GM11168 (cell line): ENCODE data around the gene NSF.
"Not testable (repeated sequence)": the region's sequence is repeated elsewhere in the genome, so short reads cannot be mapped to it uniquely, and the experiment has no call there.

Experiments
- in situ Hi-C: fragments of 300-500 bp; cut with MboI; formaldehyde crosslinking; loops from one replicate; pipeline ENCODE4 v1.12.0; 2022; ENCODE audit warnings: low sequenced_read_pairs; ENCODE audit not compliant: unreplicated experiment

NSF gene

DNA sequence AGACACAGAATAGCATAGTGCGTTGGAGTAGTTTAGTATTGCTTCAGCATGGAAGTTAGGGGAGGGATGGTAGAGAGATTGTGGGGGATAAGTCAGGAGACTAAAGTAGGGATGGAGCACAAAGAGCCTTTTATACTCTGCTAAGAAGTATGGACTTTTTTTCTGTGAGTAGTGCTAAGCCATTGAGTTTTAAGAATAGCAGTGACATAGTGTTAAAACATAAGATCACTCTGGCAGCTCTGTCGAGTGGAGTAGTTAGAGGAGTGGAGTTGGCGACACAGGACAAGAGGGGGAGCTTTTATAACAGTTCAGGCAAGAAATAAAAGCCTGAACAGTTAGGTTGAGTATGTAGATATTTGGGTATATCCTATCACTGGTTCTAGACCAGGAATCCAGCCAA lies 106.1 kb downstream of the NSF start:
- in situ Hi-C loops = not testable (repeated sequence)

DNA sequence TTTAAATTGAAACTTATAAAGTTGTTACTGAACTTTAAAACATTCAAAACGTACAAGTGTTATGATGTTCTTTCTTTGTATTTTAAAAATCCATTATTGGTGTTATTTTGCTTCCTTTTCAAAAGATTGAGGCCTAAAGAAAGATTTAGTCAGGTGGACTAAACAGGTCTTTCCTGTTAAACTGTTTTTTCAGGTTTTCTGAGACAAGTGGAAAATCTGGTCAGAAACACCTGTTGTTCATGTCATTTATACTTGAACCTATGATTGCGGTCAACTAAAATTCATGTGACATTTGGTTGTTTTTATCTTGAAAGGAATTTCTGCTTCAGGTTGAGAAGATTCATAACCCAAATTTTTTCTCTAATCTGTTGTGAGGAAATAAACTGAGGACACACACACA lies 108.5 kb downstream of the NSF start:
- in situ Hi-C loops = not testable (repeated sequence)

DNA sequence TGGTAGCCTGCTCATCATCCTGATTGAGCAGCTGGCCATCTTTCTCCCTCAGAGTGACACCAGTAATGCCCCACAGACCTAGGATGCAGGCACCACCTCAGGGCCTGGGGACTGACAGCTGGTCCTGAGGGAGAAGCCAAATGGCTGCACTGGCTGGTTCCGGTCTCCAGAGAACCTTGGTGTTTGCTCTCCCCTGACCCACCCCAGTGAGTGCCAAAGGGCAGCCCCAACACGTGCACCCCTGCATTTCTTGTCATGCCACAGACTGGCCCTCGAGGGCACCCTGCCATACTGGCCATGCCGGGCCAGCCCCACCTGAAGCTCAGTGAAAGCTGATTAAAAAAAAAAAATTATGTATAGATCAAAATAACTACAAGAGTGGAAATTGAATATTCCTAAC lies 127.5 kb downstream of the NSF start:
- in situ Hi-C loops = loop anchor here (10.0 kb wide), 1 partner anchor 233 kb away; no protein-coding TSS in a partner anchor

DNA sequence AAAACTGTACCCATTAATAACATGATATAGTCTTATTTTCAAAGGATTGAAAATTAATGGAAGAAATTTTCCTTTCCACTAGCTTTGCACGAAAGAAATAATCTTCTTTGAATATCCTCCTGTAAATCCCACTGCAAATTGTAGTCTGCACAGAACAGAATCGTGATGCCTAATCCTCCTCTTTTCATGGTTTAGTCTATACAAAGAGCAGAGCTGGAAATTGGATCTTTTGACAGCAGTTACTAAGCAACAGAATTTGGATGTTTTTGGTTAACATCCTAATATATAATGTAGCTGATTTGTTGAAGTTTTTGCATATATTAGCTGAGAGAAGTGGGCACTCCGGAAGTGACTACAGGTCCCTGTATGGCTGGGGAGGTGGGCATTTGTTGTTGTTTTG lies 129.4 kb downstream of the NSF start:
- in situ Hi-C loops = loop anchor here (10.0 kb wide), 1 partner anchor 235 kb away; no protein-coding TSS in a partner anchor

DNA sequence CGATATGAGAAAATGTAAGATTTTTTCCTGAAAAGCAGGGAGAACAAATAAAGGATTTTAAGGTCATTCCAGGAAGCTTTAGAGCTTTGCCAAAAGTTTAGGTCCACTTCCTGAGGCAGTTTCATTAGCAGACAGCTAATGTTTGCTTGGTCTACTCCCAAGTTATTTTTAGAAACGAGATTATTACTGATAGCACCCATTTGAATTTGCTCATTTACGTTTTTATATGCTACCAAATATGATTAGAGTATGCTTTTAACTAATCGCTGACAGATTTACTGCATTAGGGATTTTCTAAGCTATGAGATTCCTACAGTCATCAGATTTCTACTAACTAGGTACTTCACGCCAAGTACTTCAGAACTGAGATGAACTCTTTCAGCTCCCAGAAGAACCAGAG lies 129.9 kb downstream of the NSF start:
- in situ Hi-C loops = no loop called here

DNA sequence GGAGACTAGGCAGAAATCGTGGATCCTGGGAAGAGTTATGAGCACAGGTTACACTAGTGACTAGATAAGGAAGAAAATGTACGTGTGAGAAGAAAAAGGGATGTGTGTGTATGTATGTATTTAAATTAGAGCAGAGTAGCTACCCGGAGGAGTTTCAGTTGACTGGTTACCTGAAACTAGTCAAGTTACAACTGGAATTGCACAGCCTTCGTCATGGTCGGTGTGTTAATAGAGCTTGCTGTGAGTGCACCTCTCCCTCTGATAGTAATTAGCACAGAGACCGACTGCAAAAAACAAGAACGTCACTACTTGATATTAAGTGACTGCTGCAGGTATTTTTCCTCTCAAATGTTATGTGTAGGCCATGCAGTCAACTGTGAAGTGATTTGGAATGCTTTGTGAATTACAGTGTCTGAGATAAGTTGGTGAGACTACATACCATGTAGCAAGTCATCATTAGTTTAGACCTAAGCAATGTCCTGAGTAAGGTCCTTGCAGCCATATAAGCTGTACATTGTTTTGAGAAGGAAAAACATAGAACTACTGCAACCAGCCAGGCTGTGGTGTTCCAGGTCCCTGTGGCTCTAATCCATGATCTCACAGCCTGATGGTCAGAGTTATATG lies 132.3 kb downstream of the NSF start:
- in situ Hi-C loops = no loop called here

DNA sequence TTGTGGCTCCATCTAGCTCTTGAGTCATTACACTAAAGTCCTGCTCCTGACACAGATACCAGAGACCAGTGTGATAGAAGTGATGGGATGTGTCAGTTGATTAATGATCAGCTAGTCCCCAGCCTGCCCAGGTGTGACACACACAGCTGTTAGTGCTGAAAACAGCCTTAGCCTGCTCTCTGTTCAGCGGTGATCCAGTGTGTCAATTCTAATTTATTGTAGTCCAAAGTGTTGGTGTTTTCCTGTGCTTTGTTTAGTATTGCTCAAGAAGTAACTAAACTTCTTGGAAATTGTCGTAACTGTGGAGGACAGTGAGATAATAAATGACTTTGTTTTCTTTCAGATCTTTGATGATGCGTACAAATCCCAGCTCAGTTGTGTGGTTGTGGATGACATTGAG lies 135.7 kb downstream of the NSF start:
- in situ Hi-C loops = no loop called here

DNA sequence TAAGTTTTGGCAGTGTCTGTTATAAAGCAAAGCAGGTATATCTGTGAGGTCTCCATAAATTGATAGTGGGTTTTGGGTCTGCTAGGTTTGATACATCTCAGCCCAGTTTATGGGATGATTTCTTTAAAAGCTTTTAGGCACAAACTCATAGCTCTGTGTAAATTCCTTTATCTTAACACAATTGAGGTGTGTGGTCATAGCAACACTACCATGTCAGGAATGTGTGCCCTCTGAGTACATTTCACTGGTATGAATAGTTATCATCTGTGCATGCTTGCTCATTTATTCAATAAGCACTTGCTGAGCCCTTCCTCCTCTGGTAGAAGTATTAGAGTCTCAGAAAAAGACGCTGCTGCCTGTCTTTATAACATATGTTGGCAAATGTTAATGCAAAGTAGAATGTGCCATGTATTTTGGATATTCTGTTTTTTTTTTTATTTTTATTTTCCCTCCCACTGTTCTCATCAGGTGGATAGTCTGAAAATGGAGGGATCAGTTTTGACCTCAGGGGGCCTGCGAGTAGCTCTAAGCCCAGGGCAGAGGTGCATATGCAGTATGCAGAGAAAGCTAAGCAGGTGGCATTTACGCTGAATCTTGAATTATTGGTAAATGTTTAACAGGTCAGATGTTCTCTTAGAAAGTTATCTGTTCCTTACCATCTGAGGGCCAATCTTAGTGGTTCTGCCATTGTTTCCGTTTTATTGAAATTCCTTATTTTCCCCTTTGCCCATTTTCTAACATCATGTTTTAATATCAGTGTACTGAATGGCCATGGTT lies 137.3 kb downstream of the NSF start:
- in situ Hi-C loops = no loop called here

DNA sequence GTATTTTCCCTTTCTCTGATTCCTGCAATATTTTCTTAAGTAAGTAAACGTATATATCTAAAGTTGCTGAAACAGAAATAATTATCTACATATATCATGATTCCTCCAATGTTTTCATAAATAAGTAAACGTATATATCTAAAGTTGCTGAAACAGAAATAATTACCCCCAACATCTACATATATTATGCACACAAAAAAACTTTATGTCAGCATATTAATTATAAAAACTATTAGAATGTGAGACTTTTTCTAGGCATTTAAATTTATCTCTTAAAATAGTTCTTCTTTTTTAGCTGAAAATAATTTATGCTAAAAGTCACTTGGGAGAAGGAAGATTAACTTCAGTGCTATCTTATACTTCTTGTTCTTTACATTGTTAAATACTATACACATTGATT lies 139.6 kb downstream of the NSF start:
- in situ Hi-C loops = no loop called here

DNA sequence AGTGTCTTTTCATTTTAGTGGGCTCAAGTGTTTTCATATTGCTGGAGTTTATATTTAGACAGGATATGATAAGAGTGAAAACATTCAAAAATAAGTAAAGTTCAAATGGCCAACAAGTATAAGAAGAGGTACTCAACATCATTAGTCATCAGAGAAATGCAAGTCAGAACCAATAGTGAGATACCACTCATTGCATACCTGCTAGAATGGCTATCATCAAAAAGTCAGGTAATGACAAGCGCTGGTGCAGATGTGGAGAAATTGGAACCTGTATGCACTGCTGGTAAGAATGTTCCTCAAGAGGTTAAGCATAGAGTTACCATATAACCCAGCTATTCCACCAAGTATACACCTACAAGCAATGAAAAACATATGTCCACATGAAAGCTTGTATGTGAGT lies 140.2 kb downstream of the NSF start:
- in situ Hi-C loops = no loop called here

DNA sequence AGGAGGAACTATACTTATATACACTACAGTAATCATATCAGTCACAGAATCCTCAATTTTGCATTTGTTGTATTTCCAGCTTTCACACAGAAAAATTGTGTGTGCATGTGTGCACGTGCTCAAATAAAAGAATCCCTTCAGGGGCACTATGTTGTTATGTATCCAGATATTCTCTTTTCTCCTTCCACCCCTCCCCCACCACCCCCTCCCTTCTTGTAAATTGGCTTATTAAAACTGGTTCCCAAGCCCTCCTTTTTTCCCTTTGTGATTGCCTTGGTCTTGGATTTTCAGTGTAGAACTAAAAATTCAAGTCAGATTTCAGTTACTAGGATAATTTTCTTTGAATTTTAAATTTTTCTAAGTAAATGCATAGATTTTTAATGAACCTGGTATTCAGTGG lies 141.7 kb downstream of the NSF start:
- in situ Hi-C loops = no loop called here

DNA sequence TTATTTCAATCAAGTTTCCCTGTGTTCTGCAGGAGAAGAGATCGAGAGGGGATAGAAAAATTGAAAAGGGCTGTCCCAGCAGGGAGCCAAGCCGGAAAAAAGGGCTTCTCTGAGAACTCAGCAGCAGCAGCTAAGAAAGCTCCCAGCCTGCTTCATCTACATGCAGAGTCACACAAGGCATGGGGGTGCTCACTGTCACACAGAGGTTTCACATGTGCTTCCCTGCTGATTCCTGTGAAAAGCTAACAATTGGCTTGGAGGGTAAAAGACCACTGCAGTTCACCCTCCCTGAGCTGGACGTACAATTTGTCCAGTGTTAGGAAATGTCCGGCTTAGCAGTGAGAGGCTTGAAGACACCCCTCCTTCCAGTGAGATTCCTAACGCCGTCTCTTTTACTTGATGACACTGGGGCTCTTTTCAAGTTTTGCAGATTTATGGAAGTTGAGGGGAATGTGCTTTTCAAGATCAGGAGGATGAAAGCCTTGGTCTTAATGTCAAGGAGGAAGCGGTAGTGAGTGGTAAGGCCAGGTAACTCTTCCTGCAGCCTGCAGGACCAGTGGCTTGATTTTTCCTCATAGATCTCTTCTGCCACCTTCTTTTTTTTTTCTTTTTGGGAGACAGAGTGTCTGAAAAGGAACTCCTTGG lies 142.4 kb downstream of the NSF start:
- in situ Hi-C loops = no loop called here

DNA sequence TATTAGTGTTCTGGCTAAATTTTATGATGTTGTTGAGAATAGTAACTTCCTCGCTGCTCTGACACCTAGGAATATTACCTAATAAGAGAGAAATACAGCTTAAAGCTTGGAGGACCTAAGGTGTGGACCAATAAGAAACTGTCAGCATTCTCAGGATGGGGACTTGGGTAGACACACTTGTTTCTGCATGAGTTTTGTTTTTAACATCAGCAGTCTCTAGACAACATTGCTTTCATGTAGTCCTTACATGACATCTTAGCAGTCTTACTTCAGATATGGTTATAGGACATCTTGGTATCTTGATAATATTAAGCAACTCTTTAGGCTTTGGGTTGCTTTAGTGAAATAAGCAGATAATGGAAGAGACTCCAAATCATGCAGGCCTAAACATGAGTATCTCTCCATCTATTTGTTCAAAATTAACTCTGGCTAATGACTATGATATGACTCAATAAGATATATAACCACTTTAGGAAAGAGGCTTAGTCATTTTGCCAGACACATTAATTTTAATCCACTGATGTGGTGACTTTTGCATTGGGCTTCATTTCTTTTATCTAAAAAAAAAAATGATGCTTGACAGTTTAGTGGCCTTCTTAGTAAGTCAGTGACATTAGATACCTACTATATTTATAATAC lies 143.5 kb downstream of the NSF start:
- in situ Hi-C loops = no loop called here

DNA sequence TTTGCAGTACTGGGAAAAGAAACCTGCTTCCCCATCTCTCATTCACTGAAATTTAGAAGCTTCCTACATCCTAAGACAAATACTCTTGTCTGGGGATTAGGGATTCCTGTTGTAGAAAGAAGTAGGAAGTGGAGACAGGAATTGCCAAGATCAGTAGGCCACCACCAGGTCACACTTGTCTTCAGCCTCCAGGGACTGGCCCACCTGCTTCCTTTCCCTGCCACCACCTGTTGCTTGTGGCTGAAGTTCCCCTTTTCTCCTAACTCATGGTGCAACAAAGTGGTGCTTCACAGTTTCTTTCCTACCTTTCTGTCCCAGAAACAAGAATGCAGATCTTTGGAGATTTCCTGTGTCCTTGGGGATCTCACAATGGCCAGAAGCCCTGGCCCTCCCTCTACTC lies 145.6 kb downstream of the NSF start:
- in situ Hi-C loops = no loop called here

DNA sequence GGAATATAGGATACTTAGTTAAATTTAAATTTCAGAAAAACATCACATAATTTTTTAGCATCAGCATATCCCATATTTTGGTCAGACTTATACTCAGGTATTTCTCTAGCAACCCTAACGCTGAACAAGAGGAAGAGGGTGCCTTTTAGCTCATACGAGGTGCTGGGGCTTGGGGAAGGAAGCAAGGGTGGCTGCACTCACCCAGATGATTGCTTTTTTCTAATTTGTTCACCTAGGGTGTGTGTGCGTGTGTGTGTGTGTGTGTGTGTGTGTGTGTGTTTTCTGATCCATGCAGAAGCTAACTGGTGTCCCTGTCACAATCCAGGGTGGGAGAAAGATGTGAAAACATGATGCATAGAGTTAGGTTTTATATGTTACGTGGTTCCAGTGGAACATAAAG lies 146.9 kb downstream of the NSF start:
- in situ Hi-C loops = no loop called here

DNA sequence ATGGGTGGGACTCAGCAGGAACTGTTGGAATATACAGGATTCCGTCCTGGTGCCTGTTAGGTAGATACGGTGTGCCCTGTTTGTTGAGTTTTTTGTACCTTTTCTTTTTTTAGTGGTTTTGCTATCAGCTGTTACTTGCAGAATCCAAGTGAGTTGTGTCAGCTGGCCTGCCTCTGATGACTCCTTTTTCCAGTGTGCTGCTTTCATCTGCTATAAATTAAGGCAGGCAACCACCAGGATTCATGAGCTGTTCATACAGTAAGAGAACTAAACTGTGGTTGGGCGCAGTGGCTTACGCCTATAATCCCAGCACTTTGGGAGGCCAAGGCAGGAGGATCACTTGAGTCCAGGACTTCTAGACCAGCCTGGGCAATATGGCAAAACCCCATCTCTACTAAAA lies 148.1 kb downstream of the NSF start:
- in situ Hi-C loops = no loop called here

DNA sequence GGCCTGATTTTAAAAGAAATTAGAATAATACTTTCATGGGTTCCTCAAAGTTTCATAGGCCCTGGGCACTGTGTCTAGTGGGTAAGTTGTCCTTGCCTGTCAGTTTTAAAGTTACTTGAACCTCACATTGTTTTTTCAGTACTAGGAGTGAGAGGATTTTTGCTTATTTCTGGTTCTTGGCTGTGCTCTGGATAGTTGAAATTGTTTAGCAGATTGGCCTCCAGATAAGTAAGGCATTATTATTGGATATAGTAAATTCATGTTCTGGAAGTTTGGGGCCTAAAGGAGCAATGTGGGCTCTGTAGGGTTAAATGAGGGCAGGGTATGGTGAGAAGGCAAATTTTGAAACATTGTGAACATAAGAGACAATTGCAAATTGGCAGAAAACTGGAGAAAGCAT lies 149.5 kb downstream of the NSF start:
- in situ Hi-C loops = no loop called here

DNA sequence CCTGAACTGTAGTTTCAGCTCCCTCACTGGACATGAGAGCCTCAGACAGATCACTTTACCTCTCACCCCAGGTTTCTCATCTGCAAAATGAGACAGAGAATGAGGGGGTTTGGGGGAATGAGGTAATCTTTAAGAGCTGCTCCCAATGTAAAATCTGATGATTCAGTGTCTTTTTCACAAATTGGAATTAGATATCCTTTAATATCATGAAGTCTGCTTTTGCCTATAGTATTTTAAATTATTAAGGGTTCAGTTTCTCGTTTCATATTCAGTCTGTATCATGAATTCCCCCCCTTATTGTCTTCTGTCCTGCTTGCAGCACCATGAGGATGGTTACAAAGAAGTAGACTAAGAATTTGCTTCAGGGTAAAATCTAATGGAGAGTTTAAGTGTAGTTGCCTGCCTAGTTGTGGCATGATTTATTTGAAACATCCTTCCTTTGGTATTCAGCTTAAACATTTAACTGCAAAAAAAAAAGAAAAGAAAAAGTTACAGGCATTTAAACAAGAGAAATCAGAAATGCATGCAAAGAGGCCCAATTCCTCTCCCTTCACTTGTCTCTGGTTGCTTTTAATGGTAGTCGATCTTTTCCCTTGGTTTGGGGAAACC lies 150.8 kb downstream of the NSF start:
- in situ Hi-C loops = no loop called here

DNA sequence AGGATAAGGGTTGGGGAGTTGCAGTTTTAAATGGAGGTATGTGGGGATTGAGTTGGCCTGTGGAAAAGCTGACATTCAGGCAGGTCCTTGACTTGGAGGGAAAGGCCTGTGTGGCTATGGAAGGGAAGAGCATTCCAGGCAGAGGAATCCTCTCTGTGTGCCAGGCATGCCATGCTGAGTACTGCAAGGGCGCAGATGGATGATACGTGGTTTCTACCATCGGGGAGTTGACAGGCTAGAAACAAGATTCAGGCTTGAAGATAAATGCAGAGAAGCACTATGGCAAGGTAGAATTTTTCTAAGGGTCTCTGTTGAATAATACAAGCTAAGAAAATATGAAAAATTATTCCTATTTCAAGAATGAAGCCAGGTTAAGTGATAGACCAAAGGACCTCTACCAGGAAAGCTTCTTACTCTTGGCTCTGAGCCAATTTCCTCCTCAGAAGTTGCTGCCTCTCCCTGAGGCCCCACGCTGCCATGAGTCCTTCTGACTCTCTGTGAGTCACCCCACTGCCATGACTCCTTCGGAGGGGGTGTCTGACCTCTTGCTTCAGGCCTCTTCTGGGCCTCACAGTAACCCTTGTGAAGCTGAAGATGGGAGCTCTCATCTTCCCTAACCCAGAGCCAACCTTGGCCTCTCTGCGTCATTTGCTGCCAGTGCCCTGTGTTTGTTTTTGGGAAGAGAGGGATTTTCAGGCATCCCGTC lies 152.2 kb downstream of the NSF start:
- in situ Hi-C loops = no loop called here

DNA sequence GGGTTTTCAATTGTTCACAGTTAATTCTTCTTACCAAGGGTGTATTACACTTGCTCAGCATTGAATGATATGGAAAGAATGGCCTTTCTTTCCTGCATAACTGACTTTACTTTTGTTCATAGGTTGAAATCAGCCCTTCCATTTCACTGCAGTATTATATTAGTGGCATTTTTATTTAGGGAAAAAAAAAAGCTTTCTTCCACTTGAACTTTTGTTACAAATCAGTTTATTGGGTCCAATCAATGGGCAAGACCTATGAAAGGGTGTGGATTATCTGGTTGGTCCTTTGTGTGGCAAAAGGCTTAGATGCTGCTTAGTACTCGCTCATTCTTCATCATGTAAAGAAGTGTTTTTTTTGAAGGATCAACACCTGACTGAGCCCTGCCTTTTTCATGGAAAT lies 154.0 kb downstream of the NSF start:
- in situ Hi-C loops = no loop called here
